Raji (cell line): ENCODE measurements around the gene CCDC92.

Experiments
- POLR2A ChIP-seq: IDR thresholded peaks from 2 replicates; pipeline ENCODE4 v1.6.1; 2011; ENCODE audit warnings: low read depth, low read length, control low read depth; ENCODE audit not compliant: insufficient read depth

The CCDC92 gene

DNA sequence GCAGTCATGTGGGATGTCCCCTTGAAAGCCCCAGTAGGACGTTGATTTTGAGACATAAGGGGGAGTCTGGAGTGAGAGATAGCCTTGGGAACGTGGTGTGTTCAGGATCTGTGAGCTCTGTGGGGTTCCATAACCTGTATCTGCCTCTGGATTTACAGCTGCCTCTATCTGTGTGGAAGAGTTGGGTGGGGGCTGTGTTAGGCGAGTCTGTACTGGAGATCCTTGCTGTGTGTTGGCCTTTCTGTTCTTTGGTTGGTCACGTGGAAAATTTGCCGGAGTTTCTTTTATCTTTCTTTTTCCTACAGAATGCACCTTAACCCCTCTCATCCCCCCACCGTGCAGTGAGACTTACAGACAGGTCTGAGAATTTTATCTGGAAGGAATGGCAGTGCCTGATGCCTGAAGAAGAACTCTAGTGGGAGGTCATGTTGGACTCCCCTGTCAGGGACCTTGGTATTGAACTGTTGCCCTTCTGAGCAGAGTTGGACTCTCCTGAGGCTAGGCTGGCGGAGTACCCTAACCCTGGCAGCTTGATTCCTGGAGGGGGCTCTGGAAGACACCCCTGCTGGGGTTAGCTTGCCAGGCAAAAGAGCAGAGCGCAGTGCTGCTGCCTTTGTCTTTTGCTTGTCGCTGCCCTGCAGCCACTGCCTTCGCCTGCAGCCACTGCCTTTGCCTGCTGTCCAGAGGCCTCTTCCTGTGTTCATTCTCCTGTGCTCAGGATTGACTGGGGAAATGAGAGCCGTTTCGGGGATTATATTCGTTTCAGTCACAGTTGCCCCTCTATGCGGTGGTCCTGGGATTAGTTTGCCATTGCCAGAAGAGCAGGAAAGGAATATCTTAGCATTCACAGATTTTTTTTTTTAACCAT lies 34.4 kb upstream of the CCDC92 start:
- TF ChIP-seq POLR2A: no peak

DNA sequence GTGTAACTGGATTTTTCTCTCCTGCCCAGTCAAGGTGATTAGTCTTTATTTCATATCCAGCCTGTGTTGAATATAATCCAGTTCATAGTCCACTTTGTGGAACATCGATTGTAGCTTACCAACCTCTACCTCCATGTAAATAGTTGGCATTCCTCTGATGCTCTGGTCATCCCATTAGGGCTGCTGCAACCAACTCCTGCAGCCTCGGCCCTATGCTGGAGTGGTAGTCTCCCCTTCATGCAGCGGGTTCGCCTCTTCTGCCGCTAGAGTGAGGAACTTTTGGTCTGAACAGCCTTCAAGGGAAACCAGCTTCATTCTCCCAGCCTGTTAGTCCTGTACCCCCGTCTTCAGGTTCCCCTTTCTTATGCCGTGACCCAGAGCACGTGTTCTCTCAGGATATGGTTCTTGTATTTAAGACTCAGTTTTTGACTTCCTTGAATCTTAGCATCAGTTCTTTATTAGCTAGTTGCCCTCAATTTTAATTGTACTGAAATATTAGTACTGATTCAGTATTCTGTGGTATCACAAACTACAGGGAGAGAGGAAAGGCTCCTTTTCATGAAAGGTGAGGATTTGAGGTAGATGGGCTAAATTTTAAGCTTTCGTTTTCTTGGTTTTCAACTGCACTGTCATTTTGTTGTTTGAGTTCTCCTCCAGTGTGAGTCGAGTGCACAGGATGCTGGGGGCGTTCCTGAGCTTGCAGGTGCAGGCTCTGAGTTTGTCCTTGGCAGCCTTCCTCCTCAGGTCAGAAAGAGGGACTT lies 33.6 kb upstream of the CCDC92 start:
- TF ChIP-seq POLR2A: no peak

DNA sequence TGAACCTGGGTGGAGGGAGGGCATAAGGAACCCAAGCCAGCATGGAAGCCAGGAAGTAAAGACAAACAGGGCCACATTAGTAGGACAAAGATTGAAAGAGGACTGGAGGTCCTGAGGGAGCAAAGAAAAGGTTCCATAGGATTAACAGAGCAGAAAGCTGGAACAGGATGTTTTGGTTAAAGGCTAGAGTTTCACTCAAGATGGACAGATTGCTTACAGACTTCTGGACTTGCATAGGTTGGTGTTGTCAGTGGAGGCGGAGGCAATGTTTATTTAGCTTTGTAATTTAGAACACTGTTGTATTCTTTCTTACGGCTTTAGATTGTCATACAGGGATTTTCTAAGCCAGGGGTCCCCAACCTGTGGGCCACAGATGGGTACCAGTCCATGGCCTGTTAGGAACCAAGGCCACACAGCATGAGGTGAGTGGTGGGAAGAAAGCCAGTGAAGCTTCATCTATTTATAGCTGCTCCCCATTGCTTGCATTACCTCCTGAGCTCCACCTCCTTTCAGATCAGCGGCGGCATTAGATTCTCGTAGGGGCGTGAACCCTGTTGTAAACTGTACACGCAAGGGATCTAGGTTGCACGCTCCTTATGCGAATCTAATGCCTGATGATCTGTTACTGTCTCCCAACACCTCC lies 31.7 kb upstream of the CCDC92 start:
- no peak for TF ChIP-seq POLR2A

DNA sequence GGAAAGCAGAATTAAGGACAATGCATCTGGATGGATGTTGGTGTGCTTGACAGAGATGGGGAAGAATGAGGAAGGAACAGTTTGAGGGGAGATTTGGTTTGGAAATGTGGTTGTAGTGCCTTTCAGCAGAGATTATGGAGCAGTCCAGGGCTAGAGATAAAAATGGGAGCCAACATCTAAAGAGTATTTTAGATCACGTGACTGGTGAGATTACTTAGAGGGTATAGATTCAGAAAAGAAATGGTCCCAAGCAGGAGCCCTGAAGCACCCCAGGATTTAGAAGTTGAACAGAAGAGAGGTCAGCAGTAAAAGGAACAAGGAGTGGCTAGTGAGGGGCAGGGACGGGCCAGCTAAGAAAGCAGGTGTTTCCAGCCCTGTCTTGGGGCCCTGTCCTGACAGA lies 30.0 kb upstream of the CCDC92 start:
- no peak for TF ChIP-seq POLR2A

DNA sequence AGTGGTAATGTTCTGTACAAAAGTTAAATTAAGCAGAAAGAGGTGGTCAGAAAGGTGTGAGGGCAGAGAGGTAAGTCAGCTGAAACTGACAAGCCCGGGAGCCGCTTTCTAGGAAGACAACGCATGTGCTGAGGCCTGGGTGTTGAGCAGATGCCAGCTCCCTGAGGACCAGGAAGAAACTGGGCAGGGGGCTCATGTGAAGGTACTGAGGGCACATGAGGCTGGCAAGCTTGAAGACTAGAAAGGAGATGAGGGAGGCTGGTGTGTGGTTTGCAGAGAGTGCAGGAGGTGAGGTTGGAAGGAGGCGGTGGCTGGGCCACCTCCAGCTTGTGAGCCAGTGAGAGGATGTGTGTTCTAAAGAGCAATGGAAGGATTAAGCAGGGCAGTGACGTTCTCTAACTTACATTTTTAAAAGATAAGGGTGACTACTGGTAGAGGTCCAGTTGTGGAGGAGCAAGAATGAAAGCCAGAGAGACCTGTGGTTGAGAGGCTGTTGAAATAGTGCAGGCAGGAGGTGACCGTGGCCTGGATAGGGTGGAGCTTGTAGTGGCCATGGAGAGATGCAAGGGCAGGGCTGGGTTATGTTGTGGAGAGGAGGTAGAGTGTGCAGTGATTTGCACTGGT lies 29.5 kb upstream of the CCDC92 start:
- no peak for TF ChIP-seq POLR2A

DNA sequence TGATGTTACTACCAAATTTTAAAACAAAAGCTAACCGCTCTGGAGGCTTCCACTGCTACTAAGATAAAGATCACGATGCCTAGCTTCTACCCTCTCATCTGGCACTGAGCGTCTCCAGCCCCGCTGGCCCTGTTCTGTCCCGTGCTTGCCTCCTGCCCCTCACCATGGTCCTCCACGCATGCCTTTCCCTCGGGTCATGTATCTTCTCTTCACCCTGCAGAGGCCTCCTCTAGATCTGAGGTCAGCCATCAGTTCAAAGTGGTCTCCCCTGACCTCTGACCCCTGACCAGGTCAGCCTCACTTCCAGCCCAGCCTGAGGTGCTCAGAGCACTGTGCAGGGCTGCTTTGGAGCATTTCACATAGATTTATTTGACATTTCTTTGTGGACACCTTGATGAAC lies 28.7 kb upstream of the CCDC92 start:
- TF ChIP-seq POLR2A: no peak

DNA sequence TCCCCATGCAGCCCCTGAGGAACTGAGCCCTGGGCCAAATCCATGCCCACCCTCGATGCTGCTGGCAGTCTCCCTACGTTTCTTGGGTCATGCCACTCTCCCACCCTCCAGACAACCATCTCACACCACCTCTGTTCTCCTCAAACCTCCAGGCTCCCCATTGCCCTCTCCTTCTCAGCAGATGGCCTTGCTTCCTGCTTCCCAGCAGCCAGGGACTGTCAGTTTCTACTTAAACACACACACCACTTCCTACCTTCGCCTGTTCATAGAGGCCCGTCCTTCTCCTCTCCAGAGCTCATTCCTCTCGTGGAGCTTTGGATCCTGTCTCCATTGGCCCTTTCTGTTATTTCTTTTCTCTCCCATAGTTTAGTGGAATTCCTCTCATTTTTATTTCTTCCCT lies 27.5 kb upstream of the CCDC92 start:
- no peak for TF ChIP-seq POLR2A

DNA sequence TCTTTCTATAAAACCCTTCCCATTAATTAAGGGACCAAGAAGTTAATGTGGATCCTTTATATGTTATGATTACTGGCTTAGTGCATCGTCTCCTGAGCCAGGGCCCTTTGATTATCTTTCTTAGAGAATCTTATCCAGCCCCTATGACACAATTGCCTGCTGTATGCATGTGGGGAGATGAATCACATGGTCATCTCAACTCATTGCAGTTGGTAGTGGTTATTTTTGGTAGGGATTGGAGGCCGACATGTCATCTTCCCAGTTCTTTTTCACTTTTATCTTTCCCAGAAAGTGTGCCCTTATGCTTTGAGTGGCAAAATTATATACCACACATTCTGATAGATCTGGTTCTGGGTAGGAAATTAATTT lies 26.3 kb upstream of the CCDC92 start:
- TF ChIP-seq POLR2A: no peak

DNA sequence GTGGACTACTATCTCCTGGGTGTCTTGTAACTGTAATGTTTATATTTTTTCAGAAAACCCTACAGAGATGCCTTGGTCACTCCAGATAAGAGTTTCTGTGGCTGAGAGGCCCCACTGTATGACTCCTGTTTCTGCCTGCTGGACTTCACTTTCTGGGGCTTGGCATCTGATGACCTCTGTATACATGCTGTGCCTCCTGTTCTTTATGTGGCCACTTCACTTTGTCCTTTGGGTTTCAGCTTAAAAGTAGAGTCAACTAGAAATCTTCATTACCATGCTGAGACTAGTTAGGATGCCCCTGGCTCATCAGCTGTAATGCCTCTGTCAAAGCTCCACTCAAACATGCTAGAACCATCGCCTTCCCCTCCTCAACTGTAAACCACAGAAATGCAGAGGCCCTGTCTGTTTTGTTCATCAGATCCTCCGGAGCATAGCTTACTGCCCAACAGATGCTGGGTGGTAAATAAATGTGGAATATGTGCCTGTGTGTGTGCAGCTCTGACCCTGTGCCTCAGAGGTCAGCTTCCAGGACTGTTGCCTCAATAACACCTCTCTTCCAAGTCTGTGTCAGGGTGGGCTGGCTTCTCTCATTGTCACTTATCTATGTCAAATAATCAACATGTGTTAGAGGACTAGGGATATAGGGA lies 25.8 kb upstream of the CCDC92 start:
- no peak for TF ChIP-seq POLR2A

DNA sequence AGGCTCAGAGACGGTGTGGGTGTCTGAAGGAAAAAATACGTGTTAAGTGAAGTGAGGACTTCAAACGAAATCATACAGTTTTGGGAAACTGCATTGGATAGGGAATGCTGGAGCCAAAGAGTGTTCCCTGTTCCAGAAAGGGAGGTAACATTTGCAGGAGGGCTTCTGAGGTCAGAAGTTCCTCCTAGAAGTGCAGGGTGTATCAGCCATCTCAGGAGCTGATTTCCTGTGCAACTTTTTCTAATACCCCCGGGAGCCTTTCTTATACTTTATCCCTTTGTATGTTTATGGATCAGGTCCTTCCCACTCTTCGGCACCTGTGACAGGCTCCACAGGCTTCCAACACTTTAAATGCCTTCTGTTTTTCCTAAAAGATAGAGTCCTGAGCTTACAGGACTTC lies 25.3 kb upstream of the CCDC92 start:
- no peak for TF ChIP-seq POLR2A

DNA sequence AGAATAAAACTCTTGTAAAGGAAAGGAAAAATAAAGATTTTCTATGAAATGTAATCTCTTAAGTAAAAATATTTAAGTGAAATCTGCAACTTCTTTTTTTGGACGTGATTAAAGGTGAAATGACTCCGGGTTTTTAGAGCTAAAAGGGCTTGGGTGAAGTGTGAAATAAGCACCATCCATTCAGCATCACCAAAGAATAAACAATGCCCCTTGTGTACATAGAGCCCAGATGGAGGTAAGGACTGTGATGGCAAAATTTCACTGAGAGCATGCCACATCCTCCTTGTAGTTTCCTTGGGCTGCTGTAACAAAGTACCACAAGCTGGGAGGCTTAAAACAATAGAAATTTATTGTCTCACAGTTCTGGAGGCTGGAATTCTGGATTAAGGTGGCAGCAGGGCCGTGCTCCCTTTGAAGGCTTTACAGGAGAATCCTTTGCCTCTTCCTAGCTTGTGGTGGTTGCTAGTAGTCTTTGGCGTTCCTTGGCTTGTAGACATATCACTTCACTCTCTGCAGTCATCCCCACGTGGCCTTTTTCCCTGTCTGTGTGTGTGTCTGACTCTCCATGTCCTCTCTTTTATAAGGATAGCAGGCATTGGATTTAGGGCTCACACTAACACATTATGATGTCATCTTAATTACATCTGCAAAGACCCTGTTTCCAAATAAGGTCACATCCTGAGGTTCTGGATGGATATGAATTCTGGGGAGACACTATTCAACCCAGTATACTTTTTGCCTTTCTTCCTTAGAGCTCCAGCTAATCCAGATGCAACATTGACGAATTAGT lies 24.6 kb upstream of the CCDC92 start:
- TF ChIP-seq POLR2A: no peak

DNA sequence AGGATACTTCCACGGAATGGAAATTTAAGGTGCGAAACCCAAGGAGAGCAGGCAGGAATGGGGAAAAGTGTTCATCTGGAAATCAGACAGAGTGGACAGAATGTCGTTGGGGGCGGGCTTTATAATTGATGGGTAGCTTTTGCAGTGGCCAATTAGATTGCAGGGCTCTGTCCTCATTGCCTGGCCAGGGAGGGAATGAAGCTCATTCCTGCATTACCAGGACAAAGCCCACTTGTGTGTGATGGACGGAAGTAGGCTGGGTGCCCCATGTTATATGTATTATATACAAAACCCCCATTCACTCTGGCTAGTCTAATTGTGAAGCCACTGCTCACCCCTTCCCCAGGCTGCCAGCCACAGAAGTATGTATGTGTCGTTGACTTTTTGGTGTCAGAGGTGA lies 23.9 kb upstream of the CCDC92 start:
- no peak for TF ChIP-seq POLR2A

DNA sequence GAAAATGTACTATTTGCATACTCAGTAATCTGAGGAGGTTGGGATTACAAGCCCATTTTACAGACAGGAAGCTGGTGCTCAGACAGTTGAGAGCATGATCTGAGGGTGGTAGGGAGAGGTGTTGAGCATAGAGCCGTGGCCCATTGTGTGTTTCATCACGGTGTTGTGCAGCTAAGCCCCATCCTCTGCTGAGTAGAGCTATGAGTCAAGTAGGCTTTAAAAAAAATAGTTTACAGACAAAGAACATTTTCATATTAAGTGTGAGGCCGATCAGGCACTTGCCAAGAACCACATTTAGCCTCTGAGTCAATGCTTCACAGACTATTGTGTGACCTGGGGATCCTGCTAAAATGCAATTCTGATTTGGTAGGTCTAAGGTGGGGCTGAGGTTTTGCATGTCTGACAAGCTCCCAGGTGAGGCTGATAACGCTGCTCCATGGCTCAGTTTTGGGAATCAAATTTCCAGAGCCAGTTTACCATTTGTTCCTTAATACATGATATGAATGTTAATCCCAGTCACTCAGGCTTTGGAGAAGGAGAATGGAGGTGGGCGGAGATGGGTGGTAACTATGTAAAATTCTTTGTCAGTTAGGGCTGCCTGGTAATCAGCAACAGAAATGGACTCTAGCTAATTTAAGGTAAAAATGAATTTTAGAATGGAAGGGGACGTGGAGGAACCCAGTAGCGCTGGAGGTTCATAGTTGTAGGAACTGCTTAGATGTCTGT lies 22.6 kb upstream of the CCDC92 start:
- TF ChIP-seq POLR2A: no peak
